HepG2 (cell line): ENCODE results near the gene LRRC10. TPM values are rescaled to one million over a fixed set of nuclear protein-coding genes. Genes with fewer than 3 reads are reported as not detected.

Source experiments
- ATAC-seq: fragments of 200-7000 bp; cut with Tn5 transposase; 3 replicates; pipeline ENCODE4 v1.9.1; 2020; ENCODE audit warnings: mild to moderate bottlenecking, moderate library complexity
- BruUV-seq: library from RNA; stranded (reverse); fragments of 400-500 nt; replicated peaks from 2 replicates; lab custom pipeline; 2021; lab: Mats Ljungman, UMichigan
- CTCF ChIA-PET: fragments of 300-600 bp; formaldehyde crosslinking; extraction: SDS; loops from one replicate; lab custom pipeline; 2021; ENCODE audit warnings: low total read pairs, inconsistent platforms, low intra/inter-chr PET ratio; lab: Yijun Ruan, JAX
- POLR2A ChIA-PET: fragments of 350-600 bp; sonication (Branson Sonifier 250); formaldehyde crosslinking; loops from one replicate; lab custom pipeline; 2020; ENCODE audit warnings: antibody characterized with exemption, inconsistent platforms; lab: Yijun Ruan, JAX
- DNase-seq: peaks from one replicate; pipeline ENCODE4 v3.0.0-alpha.2; 2015; ENCODE audit warnings: low spot score
- FAIRE-seq: peaks from 3 replicates; lab custom pipeline; 2011; peaks lifted over from hg19 to GRCh38; lab: Jason Lieb, UNC
- H2AFZ ChIP-seq: one replicate; pipeline ENCODE4 v1.6.1; 2011; ENCODE audit warnings: low read length, inconsistent platforms
- H3K27ac ChIP-seq: fragments of 300-600 bp; 3 replicates; pipeline ENCODE4 v1.8.0; 2011; ENCODE audit warnings: mixed run types, mild to moderate bottlenecking, mixed read lengths, low read length, inconsistent platforms; ENCODE audit not compliant: insufficient read depth; ENCODE audit errors: extremely low read length
- H3K27me3 ChIP-seq, 2 experiments: fragments of 200-600 bp in 1 of 2; 2 replicates in 1 of 2; 3 replicates in 1 of 2; pipeline versions ENCODE4 v1.6.0 to v1.8.0; 2011; ENCODE audit warnings: low read length in 2 of 2, mild to moderate bottlenecking in 2 of 2, moderate library complexity in 2 of 2, inconsistent platforms in 1 of 2; ENCODE audit not compliant: insufficient read depth in 2 of 2, control insufficient read depth in 1 of 2
- H3K36me3 ChIP-seq, 2 experiments: fragments of 200-600 bp in 1 of 2; replicated peaks in 1 of 2; 2 replicates in 1 of 2; 3 replicates in 1 of 2; pipeline versions ENCODE4 v1.5.1 to v1.8.0; 2011; ENCODE audit warnings: low read length in 2 of 2, inconsistent platforms in 1 of 2; ENCODE audit not compliant: insufficient read depth in 2 of 2, control insufficient read depth in 1 of 2
- H3K4me1 ChIP-seq: 2 replicates; pipeline ENCODE4 v1.5.1; 2012; ENCODE audit warnings: low read length, inconsistent platforms; ENCODE audit not compliant: insufficient read depth
- H3K4me2 ChIP-seq: 2 replicates; pipeline ENCODE4 v1.6.0; 2011; ENCODE audit warnings: low read depth, low read length, inconsistent platforms
- H3K4me3 ChIP-seq, 3 experiments: fragments of 200-600 bp in 1 of 3; sonication (generic), shearing (Covaris generic) in 1 of 3; replicated peaks in 1 of 3; 2 replicates each; pipeline ENCODE4 v1.5.1; 2011 to 2016; ENCODE audit warnings: low read length in 3 of 3, inconsistent platforms in 2 of 3, low read depth in 2 of 3, mild to moderate bottlenecking in 2 of 3, control low read depth in 1 of 3, mixed read lengths in 1 of 3; ENCODE audit not compliant: insufficient read depth in 1 of 3
- H3K79me2 ChIP-seq: one replicate; pipeline ENCODE4 v1.6.1; 2011; ENCODE audit warnings: low read length, inconsistent platforms; ENCODE audit not compliant: insufficient read depth
- H3K9ac ChIP-seq: 2 replicates; pipeline ENCODE4 v1.6.0; 2011; ENCODE audit warnings: mild to moderate bottlenecking, low read depth, low read length, inconsistent platforms; ENCODE audit not compliant: insufficient read depth
- H3K9me3 ChIP-seq: 2 replicates; pipeline ENCODE4 v1.5.1; 2012; ENCODE audit warnings: mild to moderate bottlenecking, low read length
- H4K20me1 ChIP-seq: 2 replicates; pipeline ENCODE4 v1.6.0; 2011; ENCODE audit warnings: inconsistent platforms, mild to moderate bottlenecking, low read length, moderate library complexity; ENCODE audit not compliant: insufficient read depth
- CENPT ChIP-seq: sonication (generic); formaldehyde crosslinking; IDR thresholded peaks from 2 replicates; pipeline ENCODE4 v1.8.0; 2022; ENCODE audit warnings: low read depth, mild to moderate bottlenecking, moderate library complexity, missing genetic modification reagents
- FOXC1 ChIP-seq: sonication (generic); formaldehyde crosslinking; IDR thresholded peaks from 2 replicates; pipeline ENCODE4 v1.8.0; 2022; ENCODE audit warnings: mild to moderate bottlenecking, missing genetic modification reagents, borderline replicate concordance
- KDM3A ChIP-seq: IDR thresholded peaks from 2 replicates; pipeline ENCODE4 v1.6.1; 2018; ENCODE audit warnings: low read depth, missing compliant biosample characterization
- KLF13 ChIP-seq: sonication (generic); formaldehyde crosslinking; IDR thresholded peaks from 2 replicates; pipeline ENCODE4 v1.4.0; 2020; ENCODE audit warnings: mild to moderate bottlenecking, missing genetic modification reagents
- MTF1 ChIP-seq: sonication (generic); formaldehyde crosslinking; IDR thresholded peaks from 2 replicates; pipeline ENCODE4 v1.5.0; 2020; ENCODE audit warnings: missing genetic modification reagents
- POLR2G ChIP-seq: fragments of 200-400 bp; formaldehyde crosslinking; IDR thresholded peaks from 2 replicates; pipeline ENCODE4 v1.6.1; 2018; ENCODE audit warnings: mild to moderate bottlenecking, low read depth, low read length, moderate library complexity
- TRIM24 ChIP-seq: sonication (generic); formaldehyde crosslinking; IDR thresholded peaks from 2 replicates; pipeline ENCODE4 v1.8.0; 2022; ENCODE audit warnings: mild to moderate bottlenecking, missing genetic modification reagents
- ZNF496 ChIP-seq: sonication (generic); formaldehyde crosslinking; IDR thresholded peaks from 2 replicates; pipeline ENCODE4 v1.8.1; 2023; ENCODE audit warnings: mild to moderate bottlenecking, moderate library complexity, missing genetic modification reagents; ENCODE audit not compliant: insufficient replicate concordance
- ZNF550 ChIP-seq: sonication (generic); formaldehyde crosslinking; IDR thresholded peaks from 2 replicates; pipeline ENCODE4 v1.4.0; 2020; ENCODE audit warnings: mild to moderate bottlenecking, missing genetic modification reagents, borderline replicate concordance
- WGBS: methylation state at CpG from one replicate; pipeline ENCODE4 v1.1.6; 2017; ENCODE audit warnings: low lambda C conversion rate; 5-methylcytosine and 5-hydroxymethylcytosine counted together
- in situ Hi-C: cut with HindIII; loops from 2 replicates; pipeline ENCODE4 v1.10.0; 2017; ENCODE audit warnings: low pct_unique_long_range_greater_than_20kb; ENCODE audit not compliant: extremely low pct_ligation_motif_present
- intact Hi-C: fragments of 100-400 bp; cut with micrococcal nuclease; formaldehyde crosslinking; loops from one replicate; pipeline ENCODE4 v1.10.0; 2022; ENCODE audit not compliant: unreplicated experiment
- polyA plus RNA-seq, 8 experiments: library from polyadenylated mRNA; depleted of rRNA in 3 of 8; stranded (reverse) in 7 of 8; unstranded in 1 of 8; fragments of >200 nt; fragmentation: Illumina TruSeq in 4 of 8; extraction: Trizol in 4 of 8; gene quantifications; 2 replicates each; pipeline versions ENCODE4 v1.2.1 to v1.2.3, GENCODE V29; 2011 to 2016; ENCODE audit warnings: low read depth in 4 of 8, missing spikeins in 1 of 8, mixed read lengths in 1 of 8; ENCODE audit not compliant: insufficient read depth in 1 of 8
- total RNA-seq, 5 experiments: library from RNA; depleted of rRNA; stranded (reverse); fragments of >200 nt; fragmentation: Illumina TruSeq; extraction: Trizol; gene quantifications; 2 replicates each; pipeline ENCODE4 v1.2.3, GENCODE V29; 2016; ENCODE audit warnings: low read depth in 1 of 5

Gene LRRC10
- total and polyA plus RNA-seq, 2 of the 13 experiments (the other 11 are each of a cell fraction or from before 2014, with no cell fraction given), result not detected

- CTCF ChIA-PET, result no interaction called here
- no peak for DNase-seq
- POLR2A ChIA-PET, result no interaction called here
- 98% methylated on average over 6 of the region's 6 CpGs for WGBS
- in situ Hi-C loops, result no loop called here
- Histone ChIP-seq H3K4me3 (no peak overlapping the region), H3K4me1 (no peaks in the 10 kb centered on the region; the same call in 1 of the 2 replicates), H2AFZ (no peak overlapping the region), H3K9ac (no peak overlapping the region), H3K27me3 (no peaks in the 10 kb centered on the region), H3K79me2 (no peaks in the 10 kb centered on the region), H3K9me3 (no peaks in the 10 kb centered on the region), H3K36me3 (peaks cover 5 to 46% of the 10 kb centered on the region in 2 experiments), H4K20me1 (no peaks in the 10 kb centered on the region), H3K4me2 (no peak overlapping the region), H3K27ac (no peak overlapping the region)
- no peak for ATAC-seq
- intact Hi-C loops, result no loop called here
- BruUV-seq, result no TSS peak
- no peak for FAIRE-seq
- TF ChIP-seq KLF13 (CRISPR knock-in tag) (no peak), POLR2G (0 out of 2 replicates have a peak, but pooled peaks have one; percentile 28), MTF1 (no peak)
These were observed 8.6 kb downstream of the LRRC10 start for GRCh38 chr12:69601962-69602685.

DNA sequence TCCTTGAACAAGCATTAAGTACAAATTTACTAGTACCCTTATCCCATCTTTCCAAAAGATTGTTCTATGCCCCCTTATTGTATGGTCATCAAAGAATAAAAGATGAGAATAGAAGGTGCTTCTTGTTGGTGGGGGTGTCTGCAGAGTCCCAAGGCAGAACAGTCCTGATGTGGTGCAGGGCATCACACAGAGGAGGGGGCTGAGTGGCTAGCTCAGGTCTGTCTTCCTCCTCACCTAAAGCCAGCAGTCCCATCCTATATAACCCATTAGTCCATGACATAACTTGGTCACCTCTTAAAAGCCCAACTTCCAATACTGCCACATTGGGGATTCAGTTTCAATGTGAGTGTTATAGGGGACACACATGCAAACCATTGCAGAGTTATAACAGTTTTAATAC lies 9.9 kb downstream of the LRRC10 start:
- no peaks in the 10 kb centered on the region for H3K9me3 ChIP-seq
- no peak overlapping the region for H2AFZ ChIP-seq
- no peak for TF ChIP-seq ZNF496 (CRISPR knock-in tag)
- no peak for TF ChIP-seq KDM3A (CRISPR knock-in tag)
- no peak for TF ChIP-seq ZNF550 (CRISPR knock-in tag)
- TF ChIP-seq FOXC1 (CRISPR knock-in tag), result no peak
- no peak for TF ChIP-seq TRIM24 (CRISPR knock-in tag)
- no peak for TF ChIP-seq CENPT (CRISPR knock-in tag)
- H3K4me2 ChIP-seq, result no peak overlapping the region
- peaks cover 5 to 57% of the 10 kb centered on the region in 2 experiments for H3K36me3 ChIP-seq
- in situ Hi-C loops, result no loop called here
- H3K27ac ChIP-seq, result no peak overlapping the region
- TSS peak; percentile 2 for BruUV-seq
- intact Hi-C loops, result no loop called here
- DNase-seq, result no peak
- ChIA-PET POLR2A (no interaction called here), CTCF (no interaction called here)
- no peak for FAIRE-seq
- H4K20me1 ChIP-seq, result no peaks in the 10 kb centered on the region; the same call in 1 of the 2 replicates
- H3K4me3 ChIP-seq, result no peak overlapping the region
- no peaks in the 10 kb centered on the region for H3K79me2 ChIP-seq
- peak; percentile 52 for ATAC-seq
- H3K9ac ChIP-seq, result no peak overlapping the region
- no peaks in the 10 kb centered on the region; the same call in 1 of the 2 replicates for H3K4me1 ChIP-seq
- no peaks in the 10 kb centered on the region for H3K27me3 ChIP-seq
